B cell (primary cell): Measurements from ENCODE around the gene FMO3. TPM values are rescaled to one million over a fixed set of nuclear protein-coding genes. Genes with fewer than 3 reads are reported as not detected.

ENCODE experiments used
- ATAC-seq: fragments of 200-7000 bp; cut with Tn5 transposase; one replicate; pipeline ENCODE4 v1.10.0; 2021; ENCODE audit warnings: low read depth, mild to moderate bottlenecking, moderate number of reproducible peaks, moderate library complexity
- CTCF ChIA-PET: fragments of 350-600 bp; sonication (Branson Sonifier 250); formaldehyde crosslinking; loops from one replicate; lab custom pipeline; 2021; ENCODE audit warnings: antibody characterized with exemption, inconsistent platforms; lab: Charles Lee
- POLR2A ChIA-PET: fragments of 350-600 bp; sonication (Branson Sonifier 250); formaldehyde crosslinking; loops from one replicate; lab custom pipeline; 2021; ENCODE audit warnings: antibody characterized with exemption; lab: Charles Lee
- DNase-seq: peaks from one replicate; pipeline ENCODE4 v3.0.0; 2013
- H2AFZ ChIP-seq: 2 replicates; pipeline ENCODE4 v1.6.1; 2012; ENCODE audit warnings: mild to moderate bottlenecking, low read depth, low read length; ENCODE audit not compliant: insufficient read depth, poor library complexity, severe bottlenecking
- H3K27ac ChIP-seq, 2 donors: 1 replicate in 1 of 2; 2 replicates in 1 of 2; pipeline ENCODE4 v1.5.1; 2012 to 2013; ENCODE audit warnings: low read length in 2 of 2, mild to moderate bottlenecking in 2 of 2, moderate library complexity in 1 of 2
- H3K27me3 ChIP-seq, 4 experiments: fragments of 200-600 bp in 1 of 4; sonication (generic) in 1 of 4; replicated peaks in 1 of 4; 1 replicate in 2 of 4; 2 replicates in 2 of 4; pipeline versions ENCODE4 v1.6.1 to v1.7.0; 2013 to 2016; ENCODE audit warnings: low read length in 3 of 4, mild to moderate bottlenecking in 2 of 4, mixed read lengths in 1 of 4, moderate library complexity in 1 of 4; ENCODE audit not compliant: insufficient read depth in 4 of 4, control insufficient read depth in 3 of 4; ENCODE audit errors: control extremely low read depth in 1 of 4
- H3K36me3 ChIP-seq, 2 experiments: replicated peaks in 1 of 2; 1 replicate in 1 of 2; 2 replicates in 1 of 2; pipeline versions ENCODE4 v1.6.1 to v1.7.1; 2013; ENCODE audit warnings: low read length in 1 of 2; ENCODE audit not compliant: insufficient read depth in 2 of 2, control insufficient read depth in 1 of 2; ENCODE audit errors: control extremely low read depth in 1 of 2, extremely low read depth in 1 of 2
- H3K4me1 ChIP-seq, 2 donors: fragments of 200-600 bp in 1 of 2; sonication (generic) in 1 of 2; 1 replicate in 1 of 2; 2 replicates in 1 of 2; pipeline versions ENCODE4 v1.5.1 to v1.6.1; 2013 to 2017; ENCODE audit warnings: low read length in 2 of 2; ENCODE audit not compliant: control insufficient read depth in 2 of 2, insufficient read depth in 2 of 2
- H3K4me2 ChIP-seq: replicated peaks from 2 replicates; pipeline ENCODE3; 2012; ENCODE audit warnings: mild to moderate bottlenecking, low read depth, low read length; ENCODE audit not compliant: poor library complexity, severe bottlenecking
- H3K4me3 ChIP-seq, 5 experiments: fragments of 200-600 bp in 1 of 5; sonication (generic) in 1 of 5; 1 replicate in 3 of 5; 2 replicates in 2 of 5; pipeline versions ENCODE4 v1.5.1 to v1.7.0; 2011 to 2016; ENCODE audit warnings: low read length in 4 of 5, mild to moderate bottlenecking in 4 of 5, low read depth in 2 of 5, control low read depth in 1 of 5, moderate library complexity in 1 of 5; ENCODE audit not compliant: insufficient read depth in 1 of 5; ENCODE audit errors: control extremely low read depth in 1 of 5, extremely low read depth in 1 of 5
- H3K79me2 ChIP-seq: fragments of 200-600 bp; sonication (generic); one replicate; pipeline ENCODE4 v1.6.0; 2016; ENCODE audit warnings: low read length; ENCODE audit not compliant: control insufficient read depth, insufficient read depth
- H3K9ac ChIP-seq: fragments of 200-600 bp; sonication (generic); 2 replicates; pipeline ENCODE4 v1.6.1; 2017; ENCODE audit warnings: mild to moderate bottlenecking, low read length, moderate library complexity
- H3K9me3 ChIP-seq, 3 donors: one replicate each; pipeline versions ENCODE4 v1.6.1 to v1.7.1; 2013; ENCODE audit warnings: low read length in 2 of 3; ENCODE audit not compliant: control insufficient read depth in 2 of 3, insufficient read depth in 1 of 3; ENCODE audit errors: control extremely low read depth in 1 of 3
- H4K20me1 ChIP-seq: 2 replicates; pipeline ENCODE4 v1.6.0; 2012; ENCODE audit warnings: mild to moderate bottlenecking, low read length; ENCODE audit not compliant: insufficient read depth, control insufficient read depth, poor library complexity, severe bottlenecking
- H3K27ac Mint-ChIP-seq: one replicate; pipeline ENCODE4 v1.8.0; 2021; ENCODE audit warnings: mixed read lengths
- H3K27me3 Mint-ChIP-seq: one replicate; pipeline ENCODE4 v1.8.0; 2021; ENCODE audit warnings: mixed read lengths
- H3K4me1 Mint-ChIP-seq: one replicate; pipeline ENCODE4 v1.8.0; 2021; ENCODE audit warnings: mixed read lengths
- H3K4me3 Mint-ChIP-seq: one replicate; pipeline ENCODE4 v1.8.0; 2021; ENCODE audit warnings: mixed read lengths
- H3K9me3 Mint-ChIP-seq: one replicate; pipeline ENCODE4 v1.8.0; 2022; ENCODE audit warnings: mixed read lengths; ENCODE audit not compliant: insufficient read depth
- EZH2 ChIP-seq: IDR thresholded peaks from 2 replicates; pipeline ENCODE4 v1.6.1; 2012; ENCODE audit warnings: borderline replicate concordance, low read depth, mild to moderate bottlenecking, moderate library complexity, low read length; ENCODE audit not compliant: insufficient read depth, poor library complexity, severe bottlenecking
- WGBS: methylation state at CpG from one replicate; pipeline ENCODE4 v1.1.5; 2013; ENCODE audit warnings: missing lambda C conversion rate; ENCODE audit not compliant: insufficient coverage; 5-methylcytosine and 5-hydroxymethylcytosine counted together
- intact Hi-C: fragments of 100-400 bp; cut with micrococcal nuclease; formaldehyde crosslinking; loops from one replicate; pipeline ENCODE4 v1.10.0; 2022
- polyA plus RNA-seq: library from polyadenylated mRNA; depleted of rRNA; stranded (reverse); fragments of >200 nt; gene quantifications from 2 replicates; pipeline ENCODE4 v1.2.3, GENCODE V29; 2012
- total RNA-seq, 2 donors: library from RNA; stranded (reverse); fragments of 120-200 nt in 1 of 2; gene quantifications; 1 replicate in 1 of 2; 2 replicates in 1 of 2; pipeline versions ENCODE4 v1.2.3 to v1.2.4, GENCODE V29; 2013 to 2022
- TF ChIP-seq, protein P1 (sequence below): fragments of 200-600 bp; IDR thresholded peaks from one replicate; pipeline ENCODE4 v1.8.0; 2022; ENCODE audit warnings: antibody characterized with exemption, mild to moderate bottlenecking

FMO3 gene
- total and polyA plus RNA-seq, 2 donors (not counting 1 experiment from before 2014, with no cell fraction given): not detected

DNA sequence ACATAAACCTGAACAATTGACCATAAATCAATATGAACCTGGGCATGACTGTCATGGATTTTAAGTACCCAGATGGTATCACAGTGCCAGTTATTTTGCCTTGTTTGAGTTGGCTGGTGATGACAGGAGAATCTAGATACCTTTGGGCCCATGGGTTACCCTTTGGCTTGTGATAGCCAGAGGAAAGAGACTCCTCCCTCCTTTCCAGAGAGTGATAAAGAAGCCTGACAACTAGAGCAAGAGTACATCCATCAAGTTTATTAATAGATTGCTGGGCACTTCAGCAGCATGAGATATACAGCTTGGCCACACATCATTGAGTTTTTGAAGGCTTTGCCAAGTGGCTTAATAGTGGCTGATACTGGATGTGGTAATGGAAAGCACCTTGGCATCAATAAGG lies 6.6 kb upstream of the FMO3 start:
- H3K9me3 ChIP-seq: no peaks in the 10 kb centered on the region
- H3K27ac ChIP-seq: no peak overlapping the region
- H3K79me2 ChIP-seq: no peaks in the 10 kb centered on the region
- TF ChIP-seq EZH2: no peak
- TF ChIP-seq, protein P1, sequence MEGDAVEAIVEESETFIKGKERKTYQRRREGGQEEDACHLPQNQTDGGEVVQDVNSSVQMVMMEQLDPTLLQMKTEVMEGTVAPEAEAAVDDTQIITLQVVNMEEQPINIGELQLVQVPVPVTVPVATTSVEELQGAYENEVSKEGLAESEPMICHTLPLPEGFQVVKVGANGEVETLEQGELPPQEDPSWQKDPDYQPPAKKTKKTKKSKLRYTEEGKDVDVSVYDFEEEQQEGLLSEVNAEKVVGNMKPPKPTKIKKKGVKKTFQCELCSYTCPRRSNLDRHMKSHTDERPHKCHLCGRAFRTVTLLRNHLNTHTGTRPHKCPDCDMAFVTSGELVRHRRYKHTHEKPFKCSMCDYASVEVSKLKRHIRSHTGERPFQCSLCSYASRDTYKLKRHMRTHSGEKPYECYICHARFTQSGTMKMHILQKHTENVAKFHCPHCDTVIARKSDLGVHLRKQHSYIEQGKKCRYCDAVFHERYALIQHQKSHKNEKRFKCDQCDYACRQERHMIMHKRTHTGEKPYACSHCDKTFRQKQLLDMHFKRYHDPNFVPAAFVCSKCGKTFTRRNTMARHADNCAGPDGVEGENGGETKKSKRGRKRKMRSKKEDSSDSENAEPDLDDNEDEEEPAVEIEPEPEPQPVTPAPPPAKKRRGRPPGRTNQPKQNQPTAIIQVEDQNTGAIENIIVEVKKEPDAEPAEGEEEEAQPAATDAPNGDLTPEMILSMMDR: no peak
- H4K20me1 ChIP-seq: no peaks in the 10 kb centered on the region
- H3K4me1 ChIP-seq: no peaks in the 10 kb centered on the region
- H3K27me3 Mint-ChIP-seq: peaks cover 3% of the 10 kb centered on the region
- H3K27ac Mint-ChIP-seq: no peak overlapping the region
- H3K9me3 Mint-ChIP-seq: no peaks in the 10 kb centered on the region
- H3K36me3 ChIP-seq: no peaks in the 10 kb centered on the region
- no peak overlapping the region for H2AFZ ChIP-seq
- H3K27me3 ChIP-seq: no peaks in the 10 kb centered on the region
- ATAC-seq (no peak), DNase-seq (no peak)
- CTCF ChIA-PET: no interaction called here
- intact Hi-C loops: loop anchor here (10.0 kb wide), 1 partner anchor 231 kb away; the partner anchor contains the start of gene FMO4
- H3K4me3 Mint-ChIP-seq: no peak overlapping the region
- no peak overlapping the region for H3K9ac ChIP-seq
- POLR2A ChIA-PET: no interaction called here
- H3K4me2 ChIP-seq: no peak overlapping the region
- no peaks in the 10 kb centered on the region for H3K4me1 Mint-ChIP-seq
- H3K4me3 ChIP-seq: no peak overlapping the region

DNA sequence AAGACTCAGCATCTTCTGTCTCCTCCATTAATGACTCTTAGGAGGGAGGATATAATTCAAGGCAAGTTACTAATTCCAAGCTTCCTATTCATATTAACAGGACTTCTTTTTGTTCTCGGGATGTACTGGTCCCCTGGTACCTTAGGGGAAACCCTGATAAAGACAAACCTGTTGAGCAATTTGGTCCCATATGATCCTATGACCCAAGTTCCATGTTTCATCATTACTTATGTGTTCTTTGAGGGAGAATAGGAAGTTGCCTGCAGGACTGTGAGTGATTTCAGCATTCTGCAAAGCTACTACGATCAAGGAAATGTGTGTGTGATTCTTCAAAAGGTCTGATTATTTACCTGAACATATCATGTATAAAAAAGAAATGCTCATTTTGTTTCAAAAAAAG lies 5.8 kb upstream of the FMO3 start:
- H3K4me3 ChIP-seq: no peak overlapping the region
- H3K4me2 ChIP-seq: no peak overlapping the region
- no peaks in the 10 kb centered on the region for H4K20me1 ChIP-seq
- ChIA-PET POLR2A (no interaction called here), CTCF (no interaction called here)
- peaks cover 3% of the 10 kb centered on the region for H3K27me3 Mint-ChIP-seq
- H3K27ac Mint-ChIP-seq: no peak overlapping the region
- H3K9me3 ChIP-seq: no peaks in the 10 kb centered on the region
- WGBS: no CpG with 5 or more reads among the region's 2 CpGs
- H3K9me3 Mint-ChIP-seq: no peaks in the 10 kb centered on the region
- ATAC-seq (no peak), DNase-seq (no peak)
- no peaks in the 10 kb centered on the region for H3K4me1 ChIP-seq
- H3K27ac ChIP-seq: no peak overlapping the region
- H2AFZ ChIP-seq: no peak overlapping the region
- H3K79me2 ChIP-seq: no peaks in the 10 kb centered on the region
- no peaks in the 10 kb centered on the region for H3K4me1 Mint-ChIP-seq
- H3K4me3 Mint-ChIP-seq: no peak overlapping the region
- H3K36me3 ChIP-seq: no peaks in the 10 kb centered on the region
- H3K27me3 ChIP-seq: no peaks in the 10 kb centered on the region
- no peak overlapping the region for H3K9ac ChIP-seq
- intact Hi-C loops: loop anchor here (10.0 kb wide), 1 partner anchor 230 kb away; the partner anchor contains the start of gene FMO4
- TF ChIP-seq EZH2: no peak
- TF ChIP-seq, protein P1: no peak
